ENCODE measurements around the gene PTGER4. TPM values are rescaled to one million over a fixed set of nuclear protein-coding genes. Genes with fewer than 3 reads are reported as not detected.
"Not testable (repeated sequence)": the region's sequence is repeated elsewhere in the genome, so short reads cannot be mapped to it uniquely, and the experiment has no call there.

Gene PTGER4
- total RNA-seq, 1 experiment from 2014 or later = 0.92 TPM

DNA sequence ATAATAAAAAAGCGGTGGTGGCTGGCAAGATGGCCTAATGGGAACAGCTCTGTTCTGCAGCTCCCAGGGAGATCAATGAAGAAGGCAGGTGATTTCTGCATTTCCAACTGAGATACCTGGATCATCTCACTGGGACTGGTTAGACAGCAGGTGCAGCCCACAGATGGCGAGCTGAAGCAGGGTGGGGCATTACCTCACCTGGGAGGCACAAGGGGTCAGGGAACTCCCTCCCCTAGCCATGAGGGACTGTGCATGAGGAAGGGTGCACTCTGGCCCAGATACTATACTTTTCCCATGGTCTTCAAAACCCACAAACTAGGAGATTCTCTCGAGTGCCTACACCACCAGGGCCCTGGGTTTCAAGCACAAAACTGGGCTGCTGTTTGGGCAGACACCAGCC, 45.6 kb upstream of the PTGER4 start:
- Mint-ChIP-seq H3K9me3 (peaks cover 41% of the 10 kb centered on the region), H3K36me3 (peaks cover 10% of the 10 kb centered on the region), H3K4me3 (no peak overlapping the region), H3K27me3 (ENCODE audit: low read depth) (0 out of 2 replicates have a peak, but pooled peaks cover 3% of the 10 kb centered on the region), H3K27ac (no peak overlapping the region), H3K4me1 (peaks cover 3% of the 10 kb centered on the region; the same call in 1 of the 2 replicates)
- ChIA-PET CTCF (no interaction called here), POLR2A (no interaction called here)
- TF ChIP-seq, protein P1, sequence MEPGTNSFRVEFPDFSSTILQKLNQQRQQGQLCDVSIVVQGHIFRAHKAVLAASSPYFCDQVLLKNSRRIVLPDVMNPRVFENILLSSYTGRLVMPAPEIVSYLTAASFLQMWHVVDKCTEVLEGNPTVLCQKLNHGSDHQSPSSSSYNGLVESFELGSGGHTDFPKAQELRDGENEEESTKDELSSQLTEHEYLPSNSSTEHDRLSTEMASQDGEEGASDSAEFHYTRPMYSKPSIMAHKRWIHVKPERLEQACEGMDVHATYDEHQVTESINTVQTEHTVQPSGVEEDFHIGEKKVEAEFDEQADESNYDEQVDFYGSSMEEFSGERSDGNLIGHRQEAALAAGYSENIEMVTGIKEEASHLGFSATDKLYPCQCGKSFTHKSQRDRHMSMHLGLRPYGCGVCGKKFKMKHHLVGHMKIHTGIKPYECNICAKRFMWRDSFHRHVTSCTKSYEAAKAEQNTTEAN (CRISPR knock-in tag; IDR thresholded peaks at IDR 0.05) = no peak
- no peak for TF ChIP-seq JAZF1 (CRISPR knock-in tag; IDR thresholded peaks at IDR 0.05)
- no peak for TF ChIP-seq TP53 (CRISPR knock-in tag; IDR thresholded peaks at IDR 0.05)
- TF ChIP-seq JUN (CRISPR knock-in tag; IDR thresholded peaks at IDR 0.05) = no peak
- no peak for TF ChIP-seq MXD4 (CRISPR knock-in tag; IDR thresholded peaks at IDR 0.05; ENCODE audit: borderline replicate concordance)
- no peak for TF ChIP-seq NFE2L1 (CRISPR knock-in tag; IDR thresholded peaks at IDR 0.05)
- no peak for TF ChIP-seq ESRRA (CRISPR knock-in tag; IDR thresholded peaks at IDR 0.05; ENCODE audit: borderline replicate concordance)
- TF ChIP-seq, protein P2, sequence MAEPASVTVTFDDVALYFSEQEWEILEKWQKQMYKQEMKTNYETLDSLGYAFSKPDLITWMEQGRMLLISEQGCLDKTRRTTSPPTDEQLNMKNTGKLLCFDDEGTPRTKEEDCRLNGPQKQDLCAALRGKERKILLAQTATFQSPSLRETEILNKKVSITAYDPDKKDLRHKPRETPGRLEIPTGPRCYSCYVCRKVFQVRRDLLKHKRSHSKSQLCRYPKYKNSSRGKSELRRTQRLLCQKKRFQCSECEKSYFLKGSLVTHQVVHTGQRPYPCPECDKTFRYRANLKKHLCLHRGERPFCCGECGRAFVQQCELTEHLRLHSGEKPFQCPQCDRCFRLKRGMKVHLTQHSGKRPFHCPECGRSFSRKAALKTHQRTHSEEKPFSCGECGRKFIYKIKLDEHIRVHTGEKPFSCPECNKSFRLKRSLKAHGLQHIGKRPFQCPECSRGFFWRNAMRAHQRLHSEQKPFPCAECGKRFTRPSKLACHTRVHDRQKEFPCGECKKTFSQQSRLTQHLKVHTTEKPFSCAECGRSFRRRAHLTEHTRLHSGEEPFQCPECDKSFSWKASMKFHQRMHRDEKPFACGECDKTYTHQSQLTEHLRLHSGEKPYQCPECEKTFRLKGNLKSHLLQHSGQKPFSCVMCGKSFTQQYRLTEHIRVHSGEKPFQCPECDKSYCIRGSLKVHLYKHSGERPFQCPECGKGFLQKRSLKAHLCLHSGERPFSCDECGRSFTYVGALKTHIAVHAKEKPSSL (CRISPR knock-in tag; conservative IDR thresholded peaks at IDR 0.05) = no peak
- no peak for TF ChIP-seq NR1H2 (CRISPR knock-in tag; IDR thresholded peaks at IDR 0.05)
- no peak for TF ChIP-seq ZNF671 (CRISPR knock-in tag; IDR thresholded peaks at IDR 0.05)
- no peak for TF ChIP-seq SOX15 (CRISPR knock-in tag; IDR thresholded peaks at IDR 0.05)
- DNase-seq (ENCODE audit: low spot score) (no peak), ATAC-seq (no peak)

DNA sequence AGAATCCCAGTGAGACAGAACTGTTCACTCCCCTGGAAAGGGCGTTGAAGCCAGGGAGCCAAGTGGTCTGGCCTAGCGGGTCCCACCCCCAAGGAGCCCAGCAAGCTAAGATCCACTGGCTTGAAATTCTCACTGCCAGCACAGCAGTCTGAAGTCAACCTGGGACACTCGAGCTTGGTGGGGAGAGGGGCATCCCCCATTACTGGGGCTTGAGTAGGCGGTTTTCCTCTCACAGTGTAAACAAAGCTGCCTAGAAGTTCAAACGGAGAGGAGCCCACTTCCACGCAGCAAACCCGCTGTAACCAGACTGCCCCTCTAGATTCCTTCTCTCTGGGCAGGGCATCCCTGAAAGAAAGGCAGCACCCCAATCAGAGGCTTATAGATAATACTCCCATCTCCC, 45.1 kb upstream of the PTGER4 start:
- Mint-ChIP-seq H3K9me3 (peaks cover 45% of the 10 kb centered on the region), H3K4me3 (no peak overlapping the region), H3K27ac (no peak overlapping the region), H3K36me3 (peaks cover 10% of the 10 kb centered on the region), H3K27me3 (ENCODE audit: low read depth) (0 out of 2 replicates have a peak, but pooled peaks cover 3% of the 10 kb centered on the region), H3K4me1 (peaks cover 3% of the 10 kb centered on the region; the same call in 1 of the 2 replicates)
- ChIA-PET POLR2A (no interaction called here), CTCF (no interaction called here)
- no peak for ATAC-seq
- DNase-seq (ENCODE audit: low spot score) = no peak
- no peak for TF ChIP-seq SOX15 (CRISPR knock-in tag; IDR thresholded peaks at IDR 0.05)
- TF ChIP-seq, protein P3, sequence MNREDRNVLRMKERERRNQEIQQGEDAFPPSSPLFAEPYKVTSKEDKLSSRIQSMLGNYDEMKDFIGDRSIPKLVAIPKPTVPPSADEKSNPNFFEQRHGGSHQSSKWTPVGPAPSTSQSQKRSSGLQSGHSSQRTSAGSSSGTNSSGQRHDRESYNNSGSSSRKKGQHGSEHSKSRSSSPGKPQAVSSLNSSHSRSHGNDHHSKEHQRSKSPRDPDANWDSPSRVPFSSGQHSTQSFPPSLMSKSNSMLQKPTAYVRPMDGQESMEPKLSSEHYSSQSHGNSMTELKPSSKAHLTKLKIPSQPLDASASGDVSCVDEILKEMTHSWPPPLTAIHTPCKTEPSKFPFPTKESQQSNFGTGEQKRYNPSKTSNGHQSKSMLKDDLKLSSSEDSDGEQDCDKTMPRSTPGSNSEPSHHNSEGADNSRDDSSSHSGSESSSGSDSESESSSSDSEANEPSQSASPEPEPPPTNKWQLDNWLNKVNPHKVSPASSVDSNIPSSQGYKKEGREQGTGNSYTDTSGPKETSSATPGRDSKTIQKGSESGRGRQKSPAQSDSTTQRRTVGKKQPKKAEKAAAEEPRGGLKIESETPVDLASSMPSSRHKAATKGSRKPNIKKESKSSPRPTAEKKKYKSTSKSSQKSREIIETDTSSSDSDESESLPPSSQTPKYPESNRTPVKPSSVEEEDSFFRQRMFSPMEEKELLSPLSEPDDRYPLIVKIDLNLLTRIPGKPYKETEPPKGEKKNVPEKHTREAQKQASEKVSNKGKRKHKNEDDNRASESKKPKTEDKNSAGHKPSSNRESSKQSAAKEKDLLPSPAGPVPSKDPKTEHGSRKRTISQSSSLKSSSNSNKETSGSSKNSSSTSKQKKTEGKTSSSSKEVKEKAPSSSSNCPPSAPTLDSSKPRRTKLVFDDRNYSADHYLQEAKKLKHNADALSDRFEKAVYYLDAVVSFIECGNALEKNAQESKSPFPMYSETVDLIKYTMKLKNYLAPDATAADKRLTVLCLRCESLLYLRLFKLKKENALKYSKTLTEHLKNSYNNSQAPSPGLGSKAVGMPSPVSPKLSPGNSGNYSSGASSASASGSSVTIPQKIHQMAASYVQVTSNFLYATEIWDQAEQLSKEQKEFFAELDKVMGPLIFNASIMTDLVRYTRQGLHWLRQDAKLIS (CRISPR knock-in tag; IDR thresholded peaks at IDR 0.05; ENCODE audit: borderline replicate concordance) = no peak
- TF ChIP-seq PRRX2 (CRISPR knock-in tag; IDR thresholded peaks at IDR 0.05) = no peak
- TF ChIP-seq FOXK1 (CRISPR knock-in tag; IDR thresholded peaks at IDR 0.05) = no peak
- no peak for TF ChIP-seq ZNF219 (CRISPR knock-in tag; IDR thresholded peaks at IDR 0.05; ENCODE audit: borderline replicate concordance)
- TF ChIP-seq, protein P4, sequence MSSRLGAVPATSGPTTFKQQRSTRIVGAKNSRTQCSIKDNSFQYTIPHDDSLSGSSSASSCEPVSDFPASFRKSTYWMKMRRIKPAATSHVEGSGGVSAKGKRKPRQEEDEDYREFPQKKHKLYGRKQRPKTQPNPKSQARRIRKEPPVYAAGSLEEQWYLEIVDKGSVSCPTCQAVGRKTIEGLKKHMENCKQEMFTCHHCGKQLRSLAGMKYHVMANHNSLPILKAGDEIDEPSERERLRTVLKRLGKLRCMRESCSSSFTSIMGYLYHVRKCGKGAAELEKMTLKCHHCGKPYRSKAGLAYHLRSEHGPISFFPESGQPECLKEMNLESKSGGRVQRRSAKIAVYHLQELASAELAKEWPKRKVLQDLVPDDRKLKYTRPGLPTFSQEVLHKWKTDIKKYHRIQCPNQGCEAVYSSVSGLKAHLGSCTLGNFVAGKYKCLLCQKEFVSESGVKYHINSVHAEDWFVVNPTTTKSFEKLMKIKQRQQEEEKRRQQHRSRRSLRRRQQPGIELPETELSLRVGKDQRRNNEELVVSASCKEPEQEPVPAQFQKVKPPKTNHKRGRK (CRISPR knock-in tag; IDR thresholded peaks at IDR 0.05; ENCODE audit: borderline replicate concordance) = no peak
- TF ChIP-seq, protein P5, sequence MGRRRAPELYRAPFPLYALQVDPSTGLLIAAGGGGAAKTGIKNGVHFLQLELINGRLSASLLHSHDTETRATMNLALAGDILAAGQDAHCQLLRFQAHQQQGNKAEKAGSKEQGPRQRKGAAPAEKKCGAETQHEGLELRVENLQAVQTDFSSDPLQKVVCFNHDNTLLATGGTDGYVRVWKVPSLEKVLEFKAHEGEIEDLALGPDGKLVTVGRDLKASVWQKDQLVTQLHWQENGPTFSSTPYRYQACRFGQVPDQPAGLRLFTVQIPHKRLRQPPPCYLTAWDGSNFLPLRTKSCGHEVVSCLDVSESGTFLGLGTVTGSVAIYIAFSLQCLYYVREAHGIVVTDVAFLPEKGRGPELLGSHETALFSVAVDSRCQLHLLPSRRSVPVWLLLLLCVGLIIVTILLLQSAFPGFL (CRISPR knock-in tag; IDR thresholded peaks at IDR 0.05; ENCODE audit: borderline replicate concordance) = no peak
- TF ChIP-seq NR3C1 (CRISPR knock-in tag; conservative IDR thresholded peaks at IDR 0.05; ENCODE audit: low read depth) = no peak

DNA sequence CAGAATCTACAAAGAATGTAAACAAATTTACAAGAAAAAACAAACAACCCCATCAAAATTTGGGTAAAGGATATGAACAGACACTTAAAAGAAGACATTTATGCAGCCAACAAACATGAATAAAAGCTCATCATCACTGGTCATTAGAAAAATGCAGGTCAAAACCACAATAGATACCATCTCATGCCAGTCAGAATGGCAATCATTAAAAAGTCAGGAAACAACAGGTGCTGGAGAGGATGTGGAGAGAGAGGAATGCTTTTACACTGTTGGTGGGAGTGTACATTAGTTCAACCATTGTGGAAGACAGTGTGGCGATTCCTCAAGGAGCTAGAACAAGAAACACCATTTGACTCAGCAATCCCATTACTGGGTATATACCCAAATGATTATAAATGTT, 40.2 kb upstream of the PTGER4 start:
- POLR2A ChIA-PET; CTCF ChIA-PET; DNase-seq (ENCODE audit: low spot score); H3K4me1 Mint-ChIP-seq; H3K36me3 Mint-ChIP-seq; H3K4me3 Mint-ChIP-seq; H3K27me3 Mint-ChIP-seq (ENCODE audit: low read depth); ATAC-seq; H3K27ac Mint-ChIP-seq: not testable (repeated sequence)
- H3K9me3 Mint-ChIP-seq = peaks cover 63% of the 10 kb centered on the region
